ENCODE data around the gene MFF.
A peak's percentile ranks its signal among the peaks of the same experiment; 100 is the strongest.

MFF gene

GRCh38 chr2:227324995-227325838 is at the start of gene MFF:
Gene MFF, plus strand, starts transcription at chr2:227325251. Its CDS starts 5,415 bp downstream, at chr2:227330666.
- DNase-seq (ENCODE audit: low read depth in 1 of 2, low spot score in 1 of 2) = peak; percentile 83 to 87

- DNase-seq (ENCODE audit: low read depth in 1 of 2, low spot score in 1 of 2) = no peak
These were observed 44.2 kb upstream of the MFF start for GRCh38 chr2:227280895-227281294.

- DNase-seq (ENCODE audit: low read depth in 1 of 2, low spot score in 1 of 2) = no peak
These were observed 39.3 kb upstream of the MFF start for GRCh38 chr2:227285741-227286236.

- DNase-seq (ENCODE audit: low read depth in 1 of 2, low spot score in 1 of 2) = no peak
These were observed 37.3 kb upstream of the MFF start for GRCh38 chr2:227287771-227288170.

GRCh38 chr2:227292314-227292713 is 32.7 kb upstream of the MFF start:
- DNase-seq (ENCODE audit: low read depth in 1 of 2, low spot score in 1 of 2) = no peak

GRCh38 chr2:227293531-227293930 is 31.5 kb upstream of the MFF start:
- DNase-seq (ENCODE audit: low read depth in 1 of 2, low spot score in 1 of 2) = no peak

GRCh38 chr2:227295806-227296205 is 29.2 kb upstream of the MFF start:
- no peak for DNase-seq (ENCODE audit: low read depth in 1 of 2, low spot score in 1 of 2)

- no peak for DNase-seq (ENCODE audit: low read depth in 1 of 2, low spot score in 1 of 2)
These were observed 28.2 kb upstream of the MFF start for GRCh38 chr2:227296671-227297405.

GRCh38 chr2:227301523-227301922 is 23.5 kb upstream of the MFF start:
- DNase-seq (ENCODE audit: low read depth in 1 of 2, low spot score in 1 of 2) = no peak

GRCh38 chr2:227308784-227309183 is 16.3 kb upstream of the MFF start:
- no peak for DNase-seq (ENCODE audit: low read depth in 1 of 2, low spot score in 1 of 2)

GRCh38 chr2:227310756-227311110 is 14.3 kb upstream of the MFF start:
- no peak for DNase-seq (ENCODE audit: low read depth in 1 of 2, low spot score in 1 of 2)

GRCh38 chr2:227311861-227312506 is 13.1 kb upstream of the MFF start:
- no peak for DNase-seq (ENCODE audit: low read depth in 1 of 2, low spot score in 1 of 2)

GRCh38 chr2:227312579-227312978 is 12.5 kb upstream of the MFF start:
- no peak for DNase-seq (ENCODE audit: low read depth in 1 of 2, low spot score in 1 of 2)

GRCh38 chr2:227313310-227313709 is 11.7 kb upstream of the MFF start:
- DNase-seq (ENCODE audit: low read depth in 1 of 2, low spot score in 1 of 2) = no peak

GRCh38 chr2:227317834-227318233 is 7.2 kb upstream of the MFF start:
- no peak for DNase-seq (ENCODE audit: low read depth in 1 of 2, low spot score in 1 of 2)

- DNase-seq (ENCODE audit: low read depth in 1 of 2, low spot score in 1 of 2) = no peak
These were observed 4.6 kb upstream of the MFF start for GRCh38 chr2:227320305-227321094.

- DNase-seq (ENCODE audit: low read depth in 1 of 2, low spot score in 1 of 2) = no peak
These were observed 2.4 kb upstream of the MFF start for GRCh38 chr2:227322530-227323205.

- DNase-seq (ENCODE audit: low read depth in 1 of 2, low spot score in 1 of 2) = no peak
These were observed 1.2 kb upstream of the MFF start for GRCh38 chr2:227323818-227324217.

- DNase-seq (ENCODE audit: low read depth in 1 of 2, low spot score in 1 of 2) = no peak
These were observed 433 bp upstream of the MFF start for GRCh38 chr2:227324642-227324994.

GRCh38 chr2:227325839-227326195 is 766 bp downstream of the MFF start:
- no peak for DNase-seq (ENCODE audit: low read depth in 1 of 2, low spot score in 1 of 2)

GRCh38 chr2:227326783-227327182 is 1.7 kb downstream of the MFF start:
- no peak for DNase-seq (ENCODE audit: low read depth in 1 of 2, low spot score in 1 of 2)
